CD14-positive monocyte (primary cell): ENCODE data around the gene PAIP2. TPM values are rescaled to one million over a fixed set of nuclear protein-coding genes. Genes with fewer than 3 reads are reported as not detected.
A peak's percentile ranks its signal among the peaks of the same experiment; 100 is the strongest.

Experiments
- DNase-seq, 3 donors: peaks; one replicate each; pipeline ENCODE4 v3.0.0-alpha.2; 2011 to 2022
- H2AFZ ChIP-seq: 2 replicates; pipeline ENCODE4 v1.6.0; 2012; ENCODE audit warnings: mild to moderate bottlenecking, low read depth, low read length, inconsistent platforms; ENCODE audit not compliant: insufficient read depth, poor library complexity, severe bottlenecking
- H3K27ac ChIP-seq, 2 donors: 1 replicate in 1 of 2; 2 replicates in 1 of 2; pipeline ENCODE4 v1.5.1; 2012 to 2013; ENCODE audit warnings: low read length in 2 of 2, control low read depth in 1 of 2, inconsistent platforms in 1 of 2, low read depth in 1 of 2, mild to moderate bottlenecking in 1 of 2
- H3K27me3 ChIP-seq, 2 donors: one replicate each; pipeline versions ENCODE4 v1.6.0 to v1.6.1; 2011 to 2013; ENCODE audit warnings: low read length in 2 of 2; ENCODE audit not compliant: control insufficient read depth in 2 of 2, insufficient read depth in 2 of 2
- H3K36me3 ChIP-seq, 2 donors: replicated peaks in 1 of 2; 1 replicate in 1 of 2; 2 replicates in 1 of 2; pipeline versions ENCODE4 v1.5.1 to v1.6.1; 2012 to 2013; ENCODE audit warnings: low read length in 2 of 2, control low read depth in 1 of 2, inconsistent platforms in 1 of 2, mild to moderate bottlenecking in 1 of 2; ENCODE audit not compliant: insufficient read depth in 2 of 2, control insufficient read depth in 1 of 2
- H3K4me1 ChIP-seq, 2 donors: 1 replicate in 1 of 2; 2 replicates in 1 of 2; pipeline versions ENCODE4 v1.5.1 to v1.6.1; 2012 to 2013; ENCODE audit warnings: low read length in 2 of 2, control low read depth in 1 of 2, inconsistent platforms in 1 of 2, mild to moderate bottlenecking in 1 of 2, moderate library complexity in 1 of 2; ENCODE audit not compliant: insufficient read depth in 2 of 2, control insufficient read depth in 1 of 2
- H3K4me2 ChIP-seq: replicated peaks from 2 replicates; pipeline ENCODE3; 2012; ENCODE audit warnings: low read length, moderate library complexity, mild to moderate bottlenecking; ENCODE audit not compliant: poor library complexity, severe bottlenecking; ENCODE audit errors: extremely low read depth
- H3K4me3 ChIP-seq, 3 experiments: fragments of 200-600 bp in 1 of 3; sonication (generic) in 1 of 3; replicated peaks in 1 of 3; 1 replicate in 2 of 3; 2 replicates in 1 of 3; pipeline ENCODE4 v1.5.1; 2011 to 2013; ENCODE audit warnings: low read length in 3 of 3, mild to moderate bottlenecking in 3 of 3, control low read depth in 2 of 3, low read depth in 2 of 3, inconsistent platforms in 1 of 3, moderate library complexity in 1 of 3
- H3K79me2 ChIP-seq: 2 replicates; pipeline ENCODE4 v1.6.0; 2012; ENCODE audit warnings: mild to moderate bottlenecking, control low read depth, inconsistent platforms, low read length, moderate library complexity; ENCODE audit not compliant: insufficient read depth
- H3K9ac ChIP-seq: 2 replicates; pipeline ENCODE4 v1.6.0; 2017; ENCODE audit warnings: low read length, mild to moderate bottlenecking; ENCODE audit not compliant: insufficient read depth, poor library complexity, severe bottlenecking
- H3K9me3 ChIP-seq, 2 donors: replicated peaks in 1 of 2; 1 replicate in 1 of 2; 2 replicates in 1 of 2; pipeline versions ENCODE4 v1.5.1 to v1.6.1; 2012 to 2013; ENCODE audit warnings: low read length in 2 of 2, control low read depth in 1 of 2; ENCODE audit not compliant: control insufficient read depth in 1 of 2, insufficient read depth in 1 of 2
- H4K20me1 ChIP-seq: 2 replicates; pipeline ENCODE4 v1.6.0; 2012; ENCODE audit warnings: mild to moderate bottlenecking, low read length, control low read depth, moderate library complexity; ENCODE audit not compliant: insufficient read depth
- H3K27ac Mint-ChIP-seq, 7 donors: one replicate each; pipeline ENCODE4 v1.8.0; 2020; ENCODE audit warnings: mild to moderate bottlenecking in 7 of 7, mixed read lengths in 7 of 7, moderate library complexity in 6 of 7, inconsistent platforms in 2 of 7
- H3K27me3 Mint-ChIP-seq, 3 donors: one replicate each; pipeline ENCODE4 v1.8.0; 2021 to 2022; ENCODE audit warnings: low read depth in 3 of 3, mild to moderate bottlenecking in 3 of 3, mixed read lengths in 3 of 3, moderate library complexity in 3 of 3, inconsistent platforms in 1 of 3
- H3K36me3 Mint-ChIP-seq, 2 donors: one replicate each; pipeline ENCODE4 v1.8.0; 2020; ENCODE audit warnings: mixed read lengths in 2 of 2, inconsistent platforms in 1 of 2, mild to moderate bottlenecking in 1 of 2
- H3K4me1 Mint-ChIP-seq: one replicate; pipeline ENCODE4 v1.8.0; 2020; ENCODE audit warnings: mild to moderate bottlenecking, mixed read lengths
- H3K4me3 Mint-ChIP-seq, 2 donors: one replicate each; pipeline ENCODE4 v1.8.0; 2020; ENCODE audit warnings: mild to moderate bottlenecking in 2 of 2, mixed read lengths in 2 of 2, moderate library complexity in 1 of 2
- H3K9me3 Mint-ChIP-seq, 7 donors: one replicate each; pipeline ENCODE4 v1.8.0; 2020 to 2022; ENCODE audit warnings: mixed read lengths in 7 of 7, mild to moderate bottlenecking in 6 of 7, moderate library complexity in 6 of 7, inconsistent platforms in 2 of 7
- CTCF ChIP-seq: fragments of 200-600 bp; IDR thresholded peaks from one replicate; pipeline ENCODE4 v1.8.0; 2022; ENCODE audit warnings: antibody characterized with exemption, mild to moderate bottlenecking
- WGBS: methylation state at CpG from one replicate; pipeline ENCODE4 v1.1.5; 2013; ENCODE audit warnings: missing lambda C conversion rate; ENCODE audit not compliant: insufficient coverage; 5-methylcytosine and 5-hydroxymethylcytosine counted together
- intact Hi-C, 2 donors: fragments of 100-400 bp; cut with micrococcal nuclease; formaldehyde crosslinking; loops; one replicate each; pipeline versions ENCODE4 v1.15.0 to v1.15.1; 2023
- polyA plus RNA-seq, 3 donors: library from polyadenylated mRNA; depleted of rRNA in 1 of 3; unstranded in 2 of 3; stranded (reverse) in 1 of 3; fragments of 300-500 nt in 2 of 3; fragments of >200 nt in 1 of 3; fragmentation: Illumina TruSeq in 2 of 3; gene quantifications; 1 replicate in 2 of 3; 2 replicates in 1 of 3; pipeline ENCODE4 v1.2.3, GENCODE V29; 2012 to 2021

The PAIP2 gene
- polyA plus RNA-seq, 3 donors = 68.3 to 325 (median 313) TPM

GRCh38 chr5:139377226-139377625, 35.6 kb downstream of the PAIP2 start:
- H3K4me1 Mint-ChIP-seq = no peaks in the 10 kb centered on the region
- no peaks in the 10 kb centered on the region for H3K9me3 ChIP-seq
- H3K9me3 Mint-ChIP-seq = peaks cover 0 to 3% (median 0%) of the 10 kb centered on the region in 7 donors
- H2AFZ ChIP-seq = no peak overlapping the region
- no peak overlapping the region for H3K27ac ChIP-seq
- peaks cover 15 to 31% of the 10 kb centered on the region in 2 donors for H3K36me3 Mint-ChIP-seq
- no peaks in the 10 kb centered on the region for H3K4me1 ChIP-seq
- H3K4me3 ChIP-seq = no peak overlapping the region
- no peaks in the 10 kb centered on the region for H3K79me2 ChIP-seq
- intact Hi-C loops = no loop called here
- peaks cover 0 to 12% (median 0%) of the 10 kb centered on the region in 3 donors for H3K27me3 Mint-ChIP-seq
- H4K20me1 ChIP-seq = no peaks in the 10 kb centered on the region
- H3K27me3 ChIP-seq = no peaks in the 10 kb centered on the region
- WGBS = 92% methylated on average over 2 of the region's 3 CpGs
- no peak overlapping the region for H3K4me2 ChIP-seq
- no peak for TF ChIP-seq CTCF
- no peak overlapping the region for H3K4me3 Mint-ChIP-seq
- no peak for DNase-seq
- H3K27ac Mint-ChIP-seq = peak overlapping the region in 1 of 7 donors; percentile 31
- H3K36me3 ChIP-seq = peaks cover 1 to 17% of the 10 kb centered on the region in 2 donors
- no peak overlapping the region for H3K9ac ChIP-seq

- no peaks in the 10 kb centered on the region for H3K4me1 ChIP-seq
- H3K4me3 ChIP-seq = no peak overlapping the region
- peaks cover 0 to 12% (median 0%) of the 10 kb centered on the region in 3 donors for H3K27me3 Mint-ChIP-seq
- DNase-seq = no peak
- no peaks in the 10 kb centered on the region for H3K9me3 ChIP-seq
- H3K27ac ChIP-seq = no peak overlapping the region
- no peaks in the 10 kb centered on the region for H3K4me1 Mint-ChIP-seq
- no peak overlapping the region for H3K4me3 Mint-ChIP-seq
- WGBS = 82% methylated on average over 45 of the region's 47 CpGs
- H3K9ac ChIP-seq = no peak overlapping the region
- H3K79me2 ChIP-seq = no peaks in the 10 kb centered on the region
- peaks cover 0 to 3% (median 0%) of the 10 kb centered on the region in 7 donors for H3K9me3 Mint-ChIP-seq
- no peaks in the 10 kb centered on the region for H4K20me1 ChIP-seq
- H3K4me2 ChIP-seq = no peak overlapping the region
- peaks cover 9 to 22% of the 10 kb centered on the region in 2 donors for H3K36me3 Mint-ChIP-seq
- no peaks in the 10 kb centered on the region for H3K27me3 ChIP-seq
- intact Hi-C loops = no loop called here
- no peak overlapping the region for H3K27ac Mint-ChIP-seq
- TF ChIP-seq CTCF = no peak
- H3K36me3 ChIP-seq = peaks cover 0 to 8% of the 10 kb centered on the region in 2 donors
- no peak overlapping the region for H2AFZ ChIP-seq
Measured at GRCh38 chr5:139378101-139378825, 36.6 kb downstream of the PAIP2 start.
